Eye (tissue), 1 donor: Measurements from ENCODE around the gene RHOT1.
"Not testable (repeated sequence)": the region's sequence is repeated elsewhere in the genome, so short reads cannot be mapped to it uniquely, and the experiment has no call there.

Experiments
- DNase-seq: peaks from one replicate; pipeline ENCODE4 v3.0.0-alpha.2; 2015

Gene RHOT1

GRCh38 chr17:32124985-32125847 lies 17.1 kb upstream of the RHOT1 start:
- DNase-seq: no peak

GRCh38 chr17:32125848-32126153 lies 16.5 kb upstream of the RHOT1 start:
- no peak for DNase-seq

- no peak for DNase-seq
These were observed 16.0 kb upstream of the RHOT1 start for GRCh38 chr17:32126325-32126724.

GRCh38 chr17:32126746-32127145 lies 15.6 kb upstream of the RHOT1 start:
- no peak for DNase-seq

- peak; percentile 88 for DNase-seq
These were observed 15.0 kb upstream of the RHOT1 start for GRCh38 chr17:32127158-32127897.

- not testable (repeated sequence) for DNase-seq
These were observed 13.8 kb upstream of the RHOT1 start for GRCh38 chr17:32128470-32128869.

GRCh38 chr17:32135497-32136117 lies 6.7 kb upstream of the RHOT1 start:
- not testable (repeated sequence) for DNase-seq

GRCh38 chr17:32136856-32137255 lies 5.4 kb upstream of the RHOT1 start:
- DNase-seq: no peak

- not testable (repeated sequence) for DNase-seq
These were observed 2.8 kb upstream of the RHOT1 start for GRCh38 chr17:32139504-32139903.

- DNase-seq: peak; percentile 45
These were observed 1.0 kb upstream of the RHOT1 start for GRCh38 chr17:32141258-32141657.

- no peak for DNase-seq
These were observed 644 bp upstream of the RHOT1 start for GRCh38 chr17:32141679-32142037.

GRCh38 chr17:32142857-32143526 lies 690 bp downstream of the RHOT1 start:
- DNase-seq: peak; percentile 70

GRCh38 chr17:32143527-32143870 lies 1.2 kb downstream of the RHOT1 start:
- no peak for DNase-seq

- DNase-seq: not testable (repeated sequence)
These were observed 2.1 kb downstream of the RHOT1 start for GRCh38 chr17:32144442-32144841.

- peak; percentile 69 for DNase-seq
These were observed 6.0 kb downstream of the RHOT1 start for GRCh38 chr17:32148351-32148750.

GRCh38 chr17:32150358-32150757 lies 8.1 kb downstream of the RHOT1 start:
- DNase-seq: no peak

GRCh38 chr17:32152130-32152529 lies 9.8 kb downstream of the RHOT1 start:
- DNase-seq: no peak

- DNase-seq: no peak
These were observed 13.6 kb downstream of the RHOT1 start for GRCh38 chr17:32155896-32156295.

- no peak for DNase-seq
These were observed 14.4 kb downstream of the RHOT1 start for GRCh38 chr17:32156656-32157055.

- no peak for DNase-seq
These were observed 14.9 kb downstream of the RHOT1 start for GRCh38 chr17:32157225-32157624.

- DNase-seq: no peak
These were observed 16.7 kb downstream of the RHOT1 start for GRCh38 chr17:32158870-32159585.

- no peak for DNase-seq
These were observed 17.5 kb downstream of the RHOT1 start for GRCh38 chr17:32159586-32160438.
